HUDEP-2 (cell line): Measurements from ENCODE around the gene MAN1A1.

Experiments
- DNase-seq, 76 experiments: peaks; one replicate each; lab custom pipeline; 2025; ENCODE audit not compliant: unreplicated experiment in 76 of 76; lab: John Stamatoyannopoulos, UW

MAN1A1 gene

GRCh38 chr6:119241540-119242309 is 107.8 kb downstream of the MAN1A1 start:
- no peak for DNase-seq

- no peak for DNase-seq
Observed at GRCh38 chr6:119241111-119241465, 108.5 kb downstream of the MAN1A1 start.

GRCh38 chr6:119240257-119241110 is 109.1 kb downstream of the MAN1A1 start:
- no peak for DNase-seq

GRCh38 chr6:119237177-119237715 is 112.3 kb downstream of the MAN1A1 start:
- no peak for DNase-seq

GRCh38 chr6:119234941-119235340 is 114.6 kb downstream of the MAN1A1 start:
- no peak for DNase-seq

- no peak for DNase-seq
Observed at GRCh38 chr6:119234457-119234856, 115.1 kb downstream of the MAN1A1 start.

- DNase-seq: no peak
Observed at GRCh38 chr6:119233312-119233984, 116.1 kb downstream of the MAN1A1 start.

- no peak for DNase-seq
Observed at GRCh38 chr6:119231394-119231793, 118.2 kb downstream of the MAN1A1 start.

GRCh38 chr6:119230160-119230559 is 119.4 kb downstream of the MAN1A1 start:
- DNase-seq: no peak

- no peak for DNase-seq
Observed at GRCh38 chr6:119227377-119227776, 122.2 kb downstream of the MAN1A1 start.

- DNase-seq: no peak
Observed at GRCh38 chr6:119226089-119226488, 123.5 kb downstream of the MAN1A1 start.

GRCh38 chr6:119224095-119224701 is 125.4 kb downstream of the MAN1A1 start:
- DNase-seq: no peak

GRCh38 chr6:119220452-119220851 is 129.1 kb downstream of the MAN1A1 start:
- DNase-seq: no peak

- no peak for DNase-seq
Observed at GRCh38 chr6:119218548-119218947, 131.0 kb downstream of the MAN1A1 start.

GRCh38 chr6:119215885-119216590 is 133.5 kb downstream of the MAN1A1 start:
- peak in 2 of 76 experiments; percentile 3 to 14 for DNase-seq

GRCh38 chr6:119215309-119215708 is 134.3 kb downstream of the MAN1A1 start:
- DNase-seq: no peak

- DNase-seq: no peak
Observed at GRCh38 chr6:119210596-119210995, 139.0 kb downstream of the MAN1A1 start.

GRCh38 chr6:119209452-119210205 is 139.9 kb downstream of the MAN1A1 start:
- DNase-seq: no peak

GRCh38 chr6:119207971-119208725 is 141.4 kb downstream of the MAN1A1 start:
- peak in 1 of 76 experiments; percentile 11 for DNase-seq
